DND-41 (cell line): ENCODE measurements around the gene TMEM39A.

ENCODE experiments used
- CTCF ChIP-seq: IDR thresholded peaks from 2 replicates; pipeline ENCODE4 v1.5.1; 2012; ENCODE audit warnings: borderline replicate concordance, low read length, moderate library complexity, mild to moderate bottlenecking; ENCODE audit not compliant: poor library complexity, severe bottlenecking; ENCODE audit errors: extremely low read depth
- EZH2 ChIP-seq: IDR thresholded peaks from 3 replicates; pipeline ENCODE4 v1.6.1; 2012; ENCODE audit warnings: borderline replicate concordance, low read depth, mild to moderate bottlenecking, moderate library complexity, low read length, inconsistent platforms; ENCODE audit not compliant: severe bottlenecking

DNA sequence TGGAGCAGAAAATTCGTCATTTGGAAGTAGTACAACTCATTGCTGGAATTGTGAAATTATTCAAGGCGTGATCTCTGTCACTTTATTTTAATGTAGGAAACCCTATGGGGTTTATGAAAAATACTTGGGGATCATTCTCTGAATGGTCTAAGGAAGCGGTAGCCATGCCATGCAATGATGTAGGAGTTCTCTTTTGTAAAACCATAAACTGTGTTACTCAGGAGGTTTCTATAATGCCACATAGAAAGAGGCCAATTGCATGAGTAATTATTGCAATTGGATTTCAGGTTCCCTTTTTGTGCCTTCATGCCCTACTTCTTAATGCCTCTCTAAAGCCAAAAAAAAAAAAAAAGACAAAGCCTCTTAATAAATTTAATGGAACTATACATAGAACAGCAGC, 29.4 kb upstream of the TMEM39A start:
- TF ChIP-seq CTCF (no peak), EZH2 (no peak)
